Measurements from ENCODE around the gene SMIM3. TPM values are rescaled to one million over a fixed set of nuclear protein-coding genes. Genes with fewer than 3 reads are reported as not detected.

The SMIM3 gene
- total and polyA plus RNA-seq, 2 of the 13 experiments (the other 11 are each of a cell fraction or from before 2014, with no cell fraction given) = 11.6 to 96.7 TPM

- TF ChIP-seq TRIM22 (IDR thresholded peaks at IDR 0.05) (no peak), ETV6 (CRISPR knock-in tag; conservative IDR thresholded peaks at IDR 0.05) (0 out of 2 replicates have a peak, but pooled peaks have one; percentile 8), ZBTB10 (CRISPR knock-in tag; IDR thresholded peaks at IDR 0.05; ENCODE audit: borderline replicate concordance) (peak; percentile 53; the same call in 1 of the 2 replicates), CREB1 (IDR thresholded peaks at IDR 0.05) (peak; percentile 92), CREB1 (CRISPR knock-in tag; IDR thresholded peaks at IDR 0.05) (peak; percentile 91), ZNF331 (CRISPR knock-in tag; IDR thresholded peaks at IDR 0.05) (peak; percentile 21; the same call in 1 of the 2 replicates), ZBTB4 (CRISPR knock-in tag; IDR thresholded peaks at IDR 0.05; ENCODE audit: borderline replicate concordance) (no peak), SIX1 (CRISPR knock-in tag; IDR thresholded peaks at IDR 0.05; ENCODE audit: borderline replicate concordance) (no peak), BRCA1 (CRISPR knock-in tag; IDR thresholded peaks at IDR 0.05) (no peak), CENPX (CRISPR knock-in tag; IDR thresholded peaks at IDR 0.05) (no peak), ZMYM2 (CRISPR knock-in tag; IDR thresholded peaks at IDR 0.05) (peak; percentile 67; the same call in 1 of the 2 replicates), SOX5 (CRISPR knock-in tag; IDR thresholded peaks at IDR 0.05; ENCODE audit: borderline replicate concordance) (0 out of 2 replicates have a peak, but pooled peaks have one; percentile 6), EHMT2 (IDR thresholded peaks at IDR 0.05; ENCODE audit: borderline replicate concordance, low read depth, low read length) (peak; percentile 70; the same call in 1 of the 2 replicates), TBL1XR1 (IDR thresholded peaks at IDR 0.05; ENCODE audit: borderline replicate concordance, low read length, partially characterized antibody) (peak; percentile 70), HMGXB4 (CRISPR knock-in tag; IDR thresholded peaks at IDR 0.05; ENCODE audit: borderline replicate concordance in 1 of 2, low read depth in 1 of 2) (peak in 1 of 2 experiments; percentile 84; a peak in 3 of 4 replicates), KLF13 (CRISPR knock-in tag; IDR thresholded peaks at IDR 0.05) (no peak), FOXC1 (CRISPR knock-in tag; IDR thresholded peaks at IDR 0.05; ENCODE audit: borderline replicate concordance) (no peak; the same call in 1 of the 2 replicates)
Observed at GRCh38 chr5:150758531-150759333, 19.8 kb upstream of the SMIM3 start, which contains the start of gene DCTN4 (continued).

Measured in HepG2 (cell line).